HL-60 (cell line): ENCODE results near the gene HPSE2.

Source experiments
- DNase-seq, 2 experiments: peaks; one replicate each; pipeline ENCODE4 v3.0.0-alpha.2; 2010 to 2020; ENCODE audit warnings: low read depth in 1 of 2, low spot score in 1 of 2
- H3K27ac ChIP-seq: fragments of 250-450 bp; sonication (Bioruptor Pico); replicated peaks from 2 replicates; pipeline ENCODE4 v1.5.1; 2020; ENCODE audit warnings: mild to moderate bottlenecking, moderate library complexity
- H3K27me3 ChIP-seq: fragments of 250-450 bp; sonication (Bioruptor Pico); 2 replicates; pipeline ENCODE4 v1.5.1; 2021; ENCODE audit warnings: mild to moderate bottlenecking, moderate library complexity; ENCODE audit not compliant: insufficient read depth, poor library complexity, severe bottlenecking
- H3K4me3 ChIP-seq: replicated peaks from 2 replicates; pipeline ENCODE4 v1.5.1; 2011; ENCODE audit warnings: mild to moderate bottlenecking, control low read depth, low read length; ENCODE audit not compliant: insufficient read depth
- GABPA ChIP-seq: IDR thresholded peaks from 2 replicates; pipeline ENCODE4 v1.6.1; 2012; ENCODE audit warnings: low read depth
- POLR2AphosphoS5 ChIP-seq: IDR thresholded peaks from 2 replicates; pipeline ENCODE4 v1.6.1; 2012; ENCODE audit warnings: low read depth
- SPI1 ChIP-seq: IDR thresholded peaks from 2 replicates; pipeline ENCODE4 v1.6.1; 2012; ENCODE audit warnings: low read depth, mild to moderate bottlenecking, borderline replicate concordance
- TF ChIP-seq, protein P1 (sequence below): IDR thresholded peaks from 2 replicates; pipeline ENCODE4 v1.6.1; 2012; ENCODE audit warnings: low read depth; ENCODE audit not compliant: insufficient replicate concordance
- TF ChIP-seq, protein P2 (sequence below): IDR thresholded peaks from one replicate; pipeline ENCODE4 v1.5.1; 2011; ENCODE audit warnings: low read length, control low read depth, inconsistent platforms; ENCODE audit not compliant: insufficient read depth

Gene HPSE2

DNA sequence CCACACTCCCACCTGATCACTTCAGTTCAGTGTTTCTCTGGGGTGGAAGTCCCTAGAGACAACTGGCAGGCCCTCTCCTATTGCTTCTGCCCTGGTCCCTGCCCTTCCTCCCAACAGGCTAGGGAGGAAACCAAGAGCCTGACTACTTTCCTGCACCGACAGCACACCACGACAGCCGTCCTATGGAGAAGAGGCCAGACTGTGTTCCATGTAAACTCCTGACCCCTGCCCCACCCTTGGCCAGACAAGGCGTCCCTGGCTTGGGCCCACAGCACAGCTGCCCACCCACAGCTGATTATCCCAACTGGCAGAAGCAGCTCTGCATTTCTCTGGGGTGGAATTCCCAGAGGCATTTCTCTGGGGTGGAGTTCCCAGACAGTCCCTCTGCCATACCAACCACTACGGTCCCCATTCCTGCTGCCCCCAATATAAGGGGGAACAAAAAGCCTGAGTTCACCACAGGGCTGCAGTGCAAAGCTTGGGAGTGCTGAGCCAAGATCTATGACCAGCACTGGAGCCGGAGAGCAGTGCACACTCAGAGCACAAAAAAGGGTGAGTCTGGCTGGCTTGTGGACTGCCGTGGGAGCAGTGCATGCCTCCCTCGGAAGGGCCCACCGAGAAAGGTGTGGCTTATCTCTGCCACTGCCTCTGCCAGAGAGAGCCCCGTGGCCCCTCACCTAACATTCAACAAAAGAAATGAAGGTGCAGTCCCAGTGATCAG, 193.4 kb downstream of the HPSE2 start:
- Histone ChIP-seq H3K4me3 (no peak overlapping the region), H3K27me3 (no peaks in the 10 kb centered on the region), H3K27ac (no peak overlapping the region)
- TF ChIP-seq SPI1: no peak
- no peak for TF ChIP-seq GABPA
- TF ChIP-seq, protein P1, sequence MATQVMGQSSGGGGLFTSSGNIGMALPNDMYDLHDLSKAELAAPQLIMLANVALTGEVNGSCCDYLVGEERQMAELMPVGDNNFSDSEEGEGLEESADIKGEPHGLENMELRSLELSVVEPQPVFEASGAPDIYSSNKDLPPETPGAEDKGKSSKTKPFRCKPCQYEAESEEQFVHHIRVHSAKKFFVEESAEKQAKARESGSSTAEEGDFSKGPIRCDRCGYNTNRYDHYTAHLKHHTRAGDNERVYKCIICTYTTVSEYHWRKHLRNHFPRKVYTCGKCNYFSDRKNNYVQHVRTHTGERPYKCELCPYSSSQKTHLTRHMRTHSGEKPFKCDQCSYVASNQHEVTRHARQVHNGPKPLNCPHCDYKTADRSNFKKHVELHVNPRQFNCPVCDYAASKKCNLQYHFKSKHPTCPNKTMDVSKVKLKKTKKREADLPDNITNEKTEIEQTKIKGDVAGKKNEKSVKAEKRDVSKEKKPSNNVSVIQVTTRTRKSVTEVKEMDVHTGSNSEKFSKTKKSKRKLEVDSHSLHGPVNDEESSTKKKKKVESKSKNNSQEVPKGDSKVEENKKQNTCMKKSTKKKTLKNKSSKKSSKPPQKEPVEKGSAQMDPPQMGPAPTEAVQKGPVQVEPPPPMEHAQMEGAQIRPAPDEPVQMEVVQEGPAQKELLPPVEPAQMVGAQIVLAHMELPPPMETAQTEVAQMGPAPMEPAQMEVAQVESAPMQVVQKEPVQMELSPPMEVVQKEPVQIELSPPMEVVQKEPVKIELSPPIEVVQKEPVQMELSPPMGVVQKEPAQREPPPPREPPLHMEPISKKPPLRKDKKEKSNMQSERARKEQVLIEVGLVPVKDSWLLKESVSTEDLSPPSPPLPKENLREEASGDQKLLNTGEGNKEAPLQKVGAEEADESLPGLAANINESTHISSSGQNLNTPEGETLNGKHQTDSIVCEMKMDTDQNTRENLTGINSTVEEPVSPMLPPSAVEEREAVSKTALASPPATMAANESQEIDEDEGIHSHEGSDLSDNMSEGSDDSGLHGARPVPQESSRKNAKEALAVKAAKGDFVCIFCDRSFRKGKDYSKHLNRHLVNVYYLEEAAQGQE: no peak
- TF ChIP-seq, protein P2, sequence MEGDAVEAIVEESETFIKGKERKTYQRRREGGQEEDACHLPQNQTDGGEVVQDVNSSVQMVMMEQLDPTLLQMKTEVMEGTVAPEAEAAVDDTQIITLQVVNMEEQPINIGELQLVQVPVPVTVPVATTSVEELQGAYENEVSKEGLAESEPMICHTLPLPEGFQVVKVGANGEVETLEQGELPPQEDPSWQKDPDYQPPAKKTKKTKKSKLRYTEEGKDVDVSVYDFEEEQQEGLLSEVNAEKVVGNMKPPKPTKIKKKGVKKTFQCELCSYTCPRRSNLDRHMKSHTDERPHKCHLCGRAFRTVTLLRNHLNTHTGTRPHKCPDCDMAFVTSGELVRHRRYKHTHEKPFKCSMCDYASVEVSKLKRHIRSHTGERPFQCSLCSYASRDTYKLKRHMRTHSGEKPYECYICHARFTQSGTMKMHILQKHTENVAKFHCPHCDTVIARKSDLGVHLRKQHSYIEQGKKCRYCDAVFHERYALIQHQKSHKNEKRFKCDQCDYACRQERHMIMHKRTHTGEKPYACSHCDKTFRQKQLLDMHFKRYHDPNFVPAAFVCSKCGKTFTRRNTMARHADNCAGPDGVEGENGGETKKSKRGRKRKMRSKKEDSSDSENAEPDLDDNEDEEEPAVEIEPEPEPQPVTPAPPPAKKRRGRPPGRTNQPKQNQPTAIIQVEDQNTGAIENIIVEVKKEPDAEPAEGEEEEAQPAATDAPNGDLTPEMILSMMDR: no peak
- no peak for TF ChIP-seq POLR2AphosphoS5
- DNase-seq: no peak

DNA sequence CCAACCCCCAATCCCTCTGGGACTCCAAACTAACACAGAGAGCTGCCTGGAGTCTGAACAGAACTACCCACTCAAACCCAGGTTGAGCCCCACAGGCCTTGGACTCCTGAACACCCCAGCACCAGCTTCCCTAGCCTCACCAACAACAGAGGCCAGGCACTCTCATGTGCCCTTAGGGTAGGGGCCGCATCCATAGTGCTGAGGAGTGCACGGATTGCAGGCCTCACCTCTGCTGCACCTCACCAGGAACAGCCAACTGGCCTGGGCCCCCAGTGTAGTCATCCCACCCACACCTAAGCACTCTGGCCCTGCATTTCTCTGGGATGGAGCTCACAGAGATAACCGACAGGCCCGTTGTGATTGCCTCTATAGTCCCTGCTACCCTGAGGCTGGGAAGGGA, 194.2 kb downstream of the HPSE2 start:
- H3K27me3 ChIP-seq: no peaks in the 10 kb centered on the region
- TF ChIP-seq SPI1 (no peak), GABPA (no peak), POLR2AphosphoS5 (no peak)
- TF ChIP-seq, protein P1: no peak
- TF ChIP-seq, protein P2: no peak
- no peak for DNase-seq

DNA sequence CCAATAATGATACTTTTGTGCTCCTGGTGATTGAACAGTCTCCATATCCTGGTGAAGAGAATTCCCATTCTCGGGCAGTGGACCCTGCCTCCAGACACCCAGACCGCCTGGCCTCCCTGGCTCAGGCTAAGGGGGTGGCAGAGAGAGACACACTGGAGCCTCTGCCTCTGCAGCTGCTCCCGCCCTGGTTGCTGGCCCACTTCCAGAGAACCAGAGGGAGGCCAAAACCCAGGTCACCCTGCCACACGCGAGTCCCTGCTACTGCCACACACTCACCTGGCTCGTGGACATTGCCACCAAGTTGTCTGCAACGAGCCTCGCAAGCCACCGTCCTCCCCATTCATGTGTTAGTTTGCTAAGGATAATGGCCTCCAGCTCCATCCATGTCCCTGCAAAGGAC, 221.8 kb downstream of the HPSE2 start:
- H3K4me3 ChIP-seq: no peak overlapping the region
- H3K27me3 ChIP-seq: no peaks in the 10 kb centered on the region
- H3K27ac ChIP-seq: no peak overlapping the region
- TF ChIP-seq SPI1 (no peak), GABPA (no peak), POLR2AphosphoS5 (no peak)
- TF ChIP-seq, protein P1: no peak
- TF ChIP-seq, protein P2: no peak
- no peak for DNase-seq

More for the DNA sequence above, 194.2 kb downstream of the HPSE2 start:
- no peak overlapping the region for H3K4me3 ChIP-seq
- no peak overlapping the region for H3K27ac ChIP-seq
